ENCODE measurements around the gene ATP13A4. TPM values are rescaled to one million over a fixed set of nuclear protein-coding genes. Genes with fewer than 3 reads are reported as not detected.

ATP13A4 gene
- total RNA-seq, 4 donors from 2014 or later: 18.7 to 75.0 (median 35.3) TPM

DNA sequence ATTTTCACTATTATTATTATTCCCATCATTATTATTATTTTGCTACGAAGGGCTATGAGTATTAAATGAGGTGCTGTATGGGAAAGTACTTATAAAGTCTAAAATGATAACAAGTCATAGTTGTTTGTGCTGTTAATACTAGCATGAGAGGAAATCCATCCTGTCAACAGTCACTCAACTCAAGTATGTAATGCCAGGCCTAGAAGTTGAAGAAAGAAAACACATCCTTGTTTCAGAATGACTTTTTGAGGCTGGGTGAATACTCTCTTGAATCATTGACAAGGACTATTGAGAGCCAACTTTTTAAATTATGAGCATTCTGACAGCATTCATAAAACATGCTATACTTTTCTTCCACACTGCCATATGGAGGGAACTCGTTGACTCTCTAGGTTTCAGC is 115.3 kb downstream of the ATP13A4 start:
- Histone ChIP-seq H3K27ac (no peak overlapping the region), H3K27me3 (no peaks in the 10 kb centered on the region), H3K4me3 (no peak overlapping the region), H3K9me3 (no peaks in the 10 kb centered on the region), H3K4me1 (no peaks in the 10 kb centered on the region), H3K36me3 (no peaks in the 10 kb centered on the region)
- TF ChIP-seq POLR2AphosphoS5 (IDR thresholded peaks at IDR 0.05): no peak
- TF ChIP-seq, protein P1, sequence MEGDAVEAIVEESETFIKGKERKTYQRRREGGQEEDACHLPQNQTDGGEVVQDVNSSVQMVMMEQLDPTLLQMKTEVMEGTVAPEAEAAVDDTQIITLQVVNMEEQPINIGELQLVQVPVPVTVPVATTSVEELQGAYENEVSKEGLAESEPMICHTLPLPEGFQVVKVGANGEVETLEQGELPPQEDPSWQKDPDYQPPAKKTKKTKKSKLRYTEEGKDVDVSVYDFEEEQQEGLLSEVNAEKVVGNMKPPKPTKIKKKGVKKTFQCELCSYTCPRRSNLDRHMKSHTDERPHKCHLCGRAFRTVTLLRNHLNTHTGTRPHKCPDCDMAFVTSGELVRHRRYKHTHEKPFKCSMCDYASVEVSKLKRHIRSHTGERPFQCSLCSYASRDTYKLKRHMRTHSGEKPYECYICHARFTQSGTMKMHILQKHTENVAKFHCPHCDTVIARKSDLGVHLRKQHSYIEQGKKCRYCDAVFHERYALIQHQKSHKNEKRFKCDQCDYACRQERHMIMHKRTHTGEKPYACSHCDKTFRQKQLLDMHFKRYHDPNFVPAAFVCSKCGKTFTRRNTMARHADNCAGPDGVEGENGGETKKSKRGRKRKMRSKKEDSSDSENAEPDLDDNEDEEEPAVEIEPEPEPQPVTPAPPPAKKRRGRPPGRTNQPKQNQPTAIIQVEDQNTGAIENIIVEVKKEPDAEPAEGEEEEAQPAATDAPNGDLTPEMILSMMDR (IDR thresholded peaks at IDR 0.05): no peak
- no peak for TF ChIP-seq POLR2A (IDR thresholded peaks at IDR 0.05)
- TF ChIP-seq EP300 (IDR thresholded peaks at IDR 0.05): no peak
- WGBS: 76% methylated on average over 2 of the region's 2 CpGs
- no peak for DNase-seq (ENCODE audit: low spot score in 2 of 2)

DNA sequence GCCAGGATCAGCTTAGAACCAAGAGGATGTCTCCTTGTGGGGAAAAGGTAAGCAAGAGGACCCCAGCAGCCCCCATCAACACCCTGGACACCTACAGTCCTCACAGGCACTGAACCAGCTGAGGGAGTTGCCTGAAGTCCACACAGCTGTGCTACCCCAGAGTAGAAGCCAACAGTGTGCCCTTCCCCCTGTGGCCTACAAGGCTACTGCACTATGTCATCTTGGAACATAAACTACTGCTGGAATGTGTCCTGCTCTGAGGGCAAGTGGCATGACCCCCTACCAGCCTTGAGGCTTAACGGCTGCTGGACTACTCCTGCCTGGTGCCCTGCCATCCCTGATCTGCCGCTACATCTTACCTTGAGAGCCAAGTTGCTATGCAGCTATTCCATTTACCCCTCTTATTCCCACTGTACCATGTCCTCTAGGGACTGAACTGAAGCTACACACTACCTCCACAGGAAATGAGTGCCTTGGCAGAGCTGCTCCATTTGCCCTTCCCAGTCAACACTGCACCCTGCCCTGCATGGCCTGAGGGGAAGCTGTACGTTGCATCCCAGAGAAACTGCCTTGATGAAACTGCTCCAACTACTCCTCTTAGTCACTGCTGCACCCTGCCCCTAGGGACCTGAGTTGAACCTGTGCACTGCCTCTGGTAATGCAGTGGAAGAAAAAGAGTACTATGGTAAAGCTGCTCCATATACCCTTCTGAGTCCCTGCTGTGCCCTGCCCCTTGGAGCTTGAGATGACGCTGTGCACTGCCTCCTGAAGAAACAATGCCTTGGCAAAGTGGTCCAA is 135.9 kb downstream of the ATP13A4 start:
- Histone ChIP-seq H3K27ac (no peak overlapping the region), H3K4me1 (no peaks in the 10 kb centered on the region), H3K27me3 (no peaks in the 10 kb centered on the region), H3K4me3 (no peak overlapping the region), H3K9me3 (peaks cover 6% of the 10 kb centered on the region), H3K36me3 (no peaks in the 10 kb centered on the region)
- no peak for DNase-seq (ENCODE audit: low spot score in 2 of 2)
- TF ChIP-seq POLR2A (IDR thresholded peaks at IDR 0.05): no peak
- no peak for TF ChIP-seq EP300 (IDR thresholded peaks at IDR 0.05)
- no peak for TF ChIP-seq POLR2AphosphoS5 (IDR thresholded peaks at IDR 0.05)
- TF ChIP-seq, protein P1 (IDR thresholded peaks at IDR 0.05): no peak
- 71% methylated on average over 3 of the region's 4 CpGs for WGBS

DNA sequence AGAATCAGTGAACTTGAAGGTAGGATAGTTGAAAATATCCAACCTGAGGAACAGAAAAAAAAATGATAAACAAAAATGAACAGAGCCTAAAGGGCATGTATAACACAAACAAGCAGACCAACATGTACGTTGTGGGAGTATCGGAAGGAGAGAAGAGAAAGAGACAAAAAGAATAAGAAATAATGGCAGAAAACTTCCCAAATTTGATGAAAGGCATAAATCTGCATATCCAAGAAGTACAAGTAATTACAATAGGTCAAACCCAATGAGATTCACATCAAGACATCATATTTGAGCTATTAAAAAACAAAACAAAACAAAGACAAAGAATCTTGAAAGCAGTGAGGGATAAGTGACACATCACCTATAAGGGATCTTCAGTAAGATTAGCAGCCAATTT is 138.1 kb downstream of the ATP13A4 start:
- Histone ChIP-seq H3K4me3 (no peak overlapping the region), H3K27me3 (no peaks in the 10 kb centered on the region), H3K36me3 (no peaks in the 10 kb centered on the region), H3K9me3 (peaks cover 11% of the 10 kb centered on the region), H3K4me1 (no peaks in the 10 kb centered on the region), H3K27ac (no peak overlapping the region)
- TF ChIP-seq, protein P1 (IDR thresholded peaks at IDR 0.05): no peak
- TF ChIP-seq POLR2A (IDR thresholded peaks at IDR 0.05) (no peak), EP300 (IDR thresholded peaks at IDR 0.05) (no peak), POLR2AphosphoS5 (IDR thresholded peaks at IDR 0.05) (no peak)
- no peak for DNase-seq (ENCODE audit: low spot score in 2 of 2)
- WGBS: 98% methylated on average over 2 of the region's 2 CpGs

DNA sequence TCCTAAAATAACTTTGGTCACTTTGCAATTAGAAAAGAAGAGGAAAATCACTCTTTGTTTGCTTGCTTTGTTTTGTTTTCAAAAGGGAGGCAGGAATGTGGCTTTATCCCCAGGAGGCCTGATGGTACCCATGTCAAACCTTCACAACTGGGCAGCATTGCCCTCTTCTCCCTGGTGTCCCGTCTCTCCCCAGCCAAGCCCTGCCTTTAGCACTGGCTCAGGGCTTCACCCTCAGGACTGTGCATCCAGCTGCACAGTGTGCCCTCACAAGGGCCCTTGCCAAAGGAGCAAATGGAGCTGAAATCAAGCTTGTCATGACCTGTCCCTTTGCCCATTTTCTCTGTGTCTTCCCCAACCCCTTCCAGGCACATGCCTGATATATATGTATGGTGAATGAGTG is 147.0 kb downstream of the ATP13A4 start:
- Histone ChIP-seq H3K27me3 (no peaks in the 10 kb centered on the region), H3K36me3 (peaks cover 3% of the 10 kb centered on the region), H3K4me1 (no peaks in the 10 kb centered on the region), H3K9me3 (no peaks in the 10 kb centered on the region), H3K27ac (no peak overlapping the region), H3K4me3 (no peak overlapping the region)
- TF ChIP-seq EP300 (IDR thresholded peaks at IDR 0.05): no peak
- TF ChIP-seq, protein P1 (IDR thresholded peaks at IDR 0.05): no peak
- TF ChIP-seq POLR2AphosphoS5 (IDR thresholded peaks at IDR 0.05): no peak
- no peak for TF ChIP-seq POLR2A (IDR thresholded peaks at IDR 0.05)
- WGBS: 42% methylated on average over 1 of the region's 1 CpG
- no peak for DNase-seq (ENCODE audit: low spot score in 2 of 2)

DNA sequence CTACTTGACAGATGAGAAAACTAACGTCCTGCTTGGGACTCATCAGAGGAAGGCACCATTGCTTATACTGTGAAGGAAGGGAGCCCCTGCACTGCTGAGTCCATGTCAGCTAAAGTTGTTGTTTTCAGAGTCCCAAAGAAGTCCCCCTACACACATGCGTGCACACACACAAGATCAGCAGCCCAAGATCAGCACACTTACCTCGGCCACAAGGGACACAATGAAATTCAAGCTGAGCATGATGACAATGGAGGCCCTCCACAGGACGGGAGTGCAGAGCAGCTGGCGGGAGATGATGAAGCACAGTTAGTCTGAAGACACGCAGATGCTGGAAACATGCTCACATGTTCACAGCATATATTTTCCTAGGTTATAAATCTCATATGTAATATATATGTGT is 147.6 kb downstream of the ATP13A4 start:
- no peak for DNase-seq (ENCODE audit: low spot score in 2 of 2)
- Histone ChIP-seq H3K9me3 (no peaks in the 10 kb centered on the region), H3K36me3 (peaks cover 3% of the 10 kb centered on the region), H3K4me3 (no peak overlapping the region), H3K27me3 (no peaks in the 10 kb centered on the region), H3K4me1 (no peaks in the 10 kb centered on the region), H3K27ac (no peak overlapping the region)
- no peak for TF ChIP-seq EP300 (IDR thresholded peaks at IDR 0.05)
- no peak for TF ChIP-seq POLR2A (IDR thresholded peaks at IDR 0.05)
- no peak for TF ChIP-seq POLR2AphosphoS5 (IDR thresholded peaks at IDR 0.05)
- TF ChIP-seq, protein P1 (IDR thresholded peaks at IDR 0.05): no peak
- WGBS: 70% methylated on average over 6 of the region's 6 CpGs
